OCI-LY7 (cell line): ENCODE measurements around the gene SLC16A6. TPM values are rescaled to one million over a fixed set of nuclear protein-coding genes. Genes with fewer than 3 reads are reported as not detected.

Source experiments
- BruUV-seq: library from RNA; stranded (reverse); fragments of 400-500 nt; replicated peaks from 2 replicates; lab custom pipeline; 2021; lab: Mats Ljungman, UMichigan
- CTCF ChIA-PET: fragments of 300-600 bp; sonication (Branson Sonifier 250); formaldehyde crosslinking; loops from one replicate; lab custom pipeline; 2022; ENCODE audit warnings: antibody characterized with exemption; ENCODE audit not compliant: unreplicated experiment; lab: Charles Lee
- POLR2A ChIA-PET: fragments of 300-600 bp; sonication (Branson Sonifier 250); formaldehyde crosslinking; loops from one replicate; lab custom pipeline; 2022; ENCODE audit warnings: antibody characterized with exemption; lab: Charles Lee
- DNase-seq: peaks from one replicate; pipeline ENCODE4 v3.0.0-alpha.2; 2015; ENCODE audit warnings: low spot score
- H2AFZ ChIP-seq: fragments of 200-600 bp; sonication (generic), shearing (Covaris generic); 2 replicates; pipeline ENCODE4 v1.6.1; 2014; ENCODE audit warnings: mild to moderate bottlenecking, antibody characterized with exemption, low read length, moderate library complexity
- H3K27ac ChIP-seq: fragments of 200-600 bp; sonication (generic); 2 replicates; pipeline ENCODE4 v1.5.1; 2014; ENCODE audit warnings: mixed run types, low read depth, mild to moderate bottlenecking, moderate library complexity, low read length, inconsistent platforms; ENCODE audit not compliant: poor library complexity, severe bottlenecking
- H3K36me3 ChIP-seq: fragments of 200-600 bp; sonication (generic); 2 replicates; pipeline ENCODE4 v1.6.1; 2014; ENCODE audit warnings: mild to moderate bottlenecking, antibody characterized with exemption, low read length, moderate library complexity, mixed read lengths; ENCODE audit not compliant: insufficient read depth
- H3K4me1 ChIP-seq: fragments of 200-600 bp; sonication (generic); 2 replicates; pipeline ENCODE4 v1.5.1; 2014; ENCODE audit warnings: mild to moderate bottlenecking, low read length; ENCODE audit not compliant: insufficient read depth, poor library complexity, severe bottlenecking
- H3K4me2 ChIP-seq: fragments of 200-600 bp; sonication (generic); 2 replicates; pipeline ENCODE4 v1.6.1; 2014; ENCODE audit warnings: mild to moderate bottlenecking, low read length
- H3K4me3 ChIP-seq: fragments of 200-600 bp; sonication (generic); 2 replicates; pipeline ENCODE4 v1.5.1; 2014; ENCODE audit warnings: mild to moderate bottlenecking, low read depth, low read length; ENCODE audit not compliant: poor library complexity, severe bottlenecking
- H3K79me2 ChIP-seq: fragments of 200-600 bp; sonication (generic); 2 replicates; pipeline ENCODE4 v1.6.1; 2016; ENCODE audit warnings: low read depth, mild to moderate bottlenecking, low read length, moderate library complexity, mixed read lengths; ENCODE audit not compliant: insufficient read depth
- H3K9me2 ChIP-seq: fragments of 200-600 bp; sonication (generic); 2 replicates; pipeline ENCODE4 v1.6.1; 2016; ENCODE audit warnings: mild to moderate bottlenecking, low read length, mixed read lengths; ENCODE audit not compliant: insufficient read depth
- H3K9me3 ChIP-seq: fragments of 200-600 bp; sonication (generic); 2 replicates; pipeline ENCODE4 v1.6.1; 2014; ENCODE audit warnings: mild to moderate bottlenecking, mixed run types, low read length, mixed read lengths
- H4K20me1 ChIP-seq: fragments of 200-600 bp; sonication (generic); 2 replicates; pipeline ENCODE4 v1.6.1; 2014; ENCODE audit warnings: mild to moderate bottlenecking, antibody characterized with exemption, low read length, moderate library complexity, mixed read lengths; ENCODE audit not compliant: insufficient read depth
- CTCF ChIP-seq: fragments of 200-600 bp; sonication (generic); conservative IDR thresholded peaks from 2 replicates; pipeline ENCODE4 v1.5.1; 2014; ENCODE audit warnings: mild to moderate bottlenecking, antibody characterized with exemption, low read length, moderate library complexity, mixed read lengths
- EZH2phosphoT487 ChIP-seq: fragments of 200-600 bp; sonication (generic); IDR thresholded peaks from 2 replicates; pipeline ENCODE4 v1.6.1; 2018; ENCODE audit warnings: low read depth, borderline replicate concordance, mild to moderate bottlenecking, mixed run types, antibody characterized with exemption, low read length, moderate library complexity, mixed read lengths
- intact Hi-C: fragments of 100-400 bp; cut with micrococcal nuclease; formaldehyde crosslinking; loops from one replicate; pipeline ENCODE4 v1.10.0; 2022; ENCODE audit not compliant: unreplicated experiment
- total RNA-seq, 2 experiments: library from RNA; depleted of rRNA in 1 of 2; stranded (reverse); fragments of >200 nt in 1 of 2; shearing (Covaris generic) in 1 of 2; gene quantifications; 2 replicates each; pipeline ENCODE4 v1.2.3, GENCODE V29; 2014 to 2022

The SLC16A6 gene
- total RNA-seq, 2 experiments from 2014 or later: 4.5 to 18.9 TPM

DNA sequence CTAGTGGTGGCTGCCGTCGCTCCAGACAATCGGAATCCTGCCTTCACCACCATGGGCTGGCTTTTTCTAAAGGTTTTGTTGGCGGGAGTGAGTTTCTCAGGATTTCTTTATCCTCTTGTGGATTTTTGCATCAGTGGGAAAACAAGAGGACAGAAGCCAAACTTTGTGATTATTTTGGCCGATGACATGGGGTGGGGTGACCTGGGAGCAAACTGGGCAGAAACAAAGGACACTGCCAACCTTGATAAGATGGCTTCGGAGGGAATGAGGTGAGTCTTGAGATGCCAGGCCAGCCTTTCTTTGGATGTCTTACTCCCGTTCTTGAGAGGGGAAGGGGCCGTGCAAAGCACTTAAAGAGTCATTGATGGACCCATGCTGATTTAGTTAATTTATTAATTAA lies 16.5 kb upstream of the SLC16A6 start:
- TF ChIP-seq EZH2phosphoT487: no peak
- TF ChIP-seq CTCF: no peak
- Histone ChIP-seq H3K79me2 (no peaks in the 10 kb centered on the region), H3K4me1 (peaks cover 15% of the 10 kb centered on the region), H2AFZ (no peak overlapping the region), H3K4me3 (no peak overlapping the region), H3K4me2 (no peak overlapping the region), H3K27ac (no peak overlapping the region), H3K9me2 (no peaks in the 10 kb centered on the region), H3K9me3 (no peaks in the 10 kb centered on the region), H4K20me1 (no peaks in the 10 kb centered on the region), H3K36me3 (peaks cover 16% of the 10 kb centered on the region)
- no peak for DNase-seq
- POLR2A ChIA-PET: interaction anchor here (1.1 kb wide), 1 partner anchor 39 kb away, joined by 3 read pairs; no protein-coding TSS in a partner anchor
- no TSS peak for BruUV-seq
- intact Hi-C loops: no loop called here
- CTCF ChIA-PET: no interaction called here

DNA sequence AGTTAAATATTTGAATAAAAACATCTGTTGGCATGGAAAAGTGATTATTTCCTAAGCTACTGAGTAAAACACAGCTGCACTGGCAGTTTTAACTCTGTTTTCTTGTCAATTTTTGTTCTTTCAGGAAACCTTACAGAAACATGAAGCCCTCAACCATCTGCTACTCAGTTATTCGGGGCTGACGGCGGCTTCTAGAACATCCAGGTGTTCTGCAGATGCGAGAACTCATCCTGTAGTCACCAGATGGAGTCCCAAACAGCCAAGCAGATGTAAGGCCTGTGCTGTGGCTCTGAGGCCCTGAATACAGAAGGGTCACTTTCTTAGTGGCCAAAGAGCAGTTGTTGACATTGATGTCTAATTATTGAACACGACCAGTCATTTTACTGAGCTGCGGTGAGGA lies 15.9 kb upstream of the SLC16A6 start:
- H3K4me3 ChIP-seq: no peak overlapping the region
- no TSS peak for BruUV-seq
- no peaks in the 10 kb centered on the region for H3K79me2 ChIP-seq
- H4K20me1 ChIP-seq: no peaks in the 10 kb centered on the region
- ChIA-PET CTCF (no interaction called here), POLR2A (interaction anchor here (1.1 kb wide), 1 partner anchor 15 kb away, joined by 3 read pairs; no protein-coding TSS in a partner anchor)
- peaks cover 15% of the 10 kb centered on the region for H3K4me1 ChIP-seq
- no peak overlapping the region for H3K4me2 ChIP-seq
- intact Hi-C loops: no loop called here
- H2AFZ ChIP-seq: no peak overlapping the region
- TF ChIP-seq CTCF (no peak), EZH2phosphoT487 (no peak)
- peaks cover 16% of the 10 kb centered on the region for H3K36me3 ChIP-seq
- peak overlapping the region; percentile 0 for H3K27ac ChIP-seq
- H3K9me2 ChIP-seq: no peaks in the 10 kb centered on the region
- no peaks in the 10 kb centered on the region for H3K9me3 ChIP-seq
- DNase-seq: peak; percentile 47

GRCh38 chr17:68305142-68305541 lies 14.2 kb upstream of the SLC16A6 start:
- Histone ChIP-seq H2AFZ (no peak overlapping the region), H3K9me3 (no peaks in the 10 kb centered on the region), H4K20me1 (no peaks in the 10 kb centered on the region), H3K9me2 (no peaks in the 10 kb centered on the region), H3K4me3 (no peak overlapping the region), H3K4me2 (no peak overlapping the region), H3K4me1 (peaks cover 15% of the 10 kb centered on the region), H3K27ac (no peak overlapping the region), H3K79me2 (no peaks in the 10 kb centered on the region), H3K36me3 (peaks cover 16% of the 10 kb centered on the region)
- DNase-seq: no peak
- intact Hi-C loops: no loop called here
- CTCF ChIA-PET: interaction anchor here (0.5 kb wide), 1 partner anchor 181 kb away, joined by 3 read pairs; no protein-coding TSS in a partner anchor
- no TSS peak for BruUV-seq
- POLR2A ChIA-PET: interaction anchor here (1.0 kb wide), 1 partner anchor 39 kb away, joined by 3 read pairs; no protein-coding TSS in a partner anchor
- no peak for TF ChIP-seq CTCF
- TF ChIP-seq EZH2phosphoT487: no peak
